CD4-positive, alpha-beta T cell treated with Interleukin-17A for 4 hours (primary cell): ENCODE measurements around the gene NLGN1.

ENCODE experiments used
- DNase-seq: peaks from one replicate; pipeline ENCODE4 v3.0.0-alpha.2; 2020; ENCODE audit warnings: mixed read lengths

The NLGN1 gene

DNA sequence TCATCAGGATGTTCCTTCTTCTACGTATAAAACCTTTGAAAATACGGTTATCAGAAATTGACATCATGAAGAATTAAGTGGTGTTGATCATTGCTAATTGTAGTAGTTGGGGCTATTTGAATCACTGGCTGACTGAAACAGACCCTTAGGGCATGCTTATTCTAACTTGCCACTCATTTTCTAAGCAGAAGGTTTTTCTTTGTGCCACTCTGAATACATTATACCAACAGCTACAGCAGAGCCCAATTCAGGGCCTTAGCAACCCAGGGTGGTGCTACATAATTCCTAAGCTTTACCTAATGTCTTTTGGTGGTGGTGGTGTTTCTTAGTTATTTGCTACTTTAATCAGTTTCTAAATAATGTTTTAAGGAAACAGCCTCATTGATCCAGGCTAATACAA is 524.2 kb downstream of the NLGN1 start:
- DNase-seq = no peak

- no peak for DNase-seq
Measured at GRCh38 chr3:173923204-173923603, 525.7 kb downstream of the NLGN1 start.

DNA sequence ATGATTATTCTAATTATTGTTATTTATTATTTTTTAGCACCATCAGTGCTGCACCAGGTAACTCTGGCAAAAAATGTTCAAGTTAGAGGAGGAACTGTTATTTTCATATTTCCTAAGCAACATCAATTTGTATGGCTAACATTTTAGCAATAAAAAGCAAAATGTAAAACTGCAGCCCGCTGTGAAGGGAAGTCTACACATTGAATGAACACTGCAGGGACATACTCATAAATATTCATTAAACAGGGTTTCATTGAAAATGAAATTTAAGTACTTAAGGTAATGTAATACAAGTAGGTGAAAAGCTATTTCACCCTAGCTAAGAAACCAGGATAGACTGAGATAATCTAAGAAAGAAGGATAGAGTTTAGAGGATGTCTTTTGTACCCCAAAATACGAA is 532.7 kb downstream of the NLGN1 start:
- DNase-seq = no peak

- DNase-seq = no peak
Measured at GRCh38 chr3:173932624-173933023, 535.1 kb downstream of the NLGN1 start.

DNA sequence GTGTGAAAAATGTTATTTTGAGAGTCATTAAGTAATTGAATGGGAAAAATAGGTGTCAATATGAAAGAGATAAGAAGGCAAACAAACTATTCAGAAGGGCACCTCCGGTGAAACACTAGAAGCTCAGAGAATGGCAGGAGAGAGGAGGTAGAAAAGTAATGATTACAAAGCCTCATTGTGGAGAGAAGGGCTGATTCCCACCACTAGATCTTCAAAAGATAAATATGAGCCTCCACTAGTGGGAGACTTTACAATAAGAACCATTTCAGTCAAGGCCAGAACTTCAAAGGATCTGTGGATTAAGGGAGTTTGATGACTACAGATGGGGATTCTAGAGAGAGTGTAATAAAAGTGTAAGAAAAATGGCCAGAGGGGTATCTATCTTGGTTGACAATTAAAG is 535.6 kb downstream of the NLGN1 start:
- DNase-seq = no peak

- DNase-seq = no peak
Measured at GRCh38 chr3:173936316-173936715, 538.8 kb downstream of the NLGN1 start.

DNA sequence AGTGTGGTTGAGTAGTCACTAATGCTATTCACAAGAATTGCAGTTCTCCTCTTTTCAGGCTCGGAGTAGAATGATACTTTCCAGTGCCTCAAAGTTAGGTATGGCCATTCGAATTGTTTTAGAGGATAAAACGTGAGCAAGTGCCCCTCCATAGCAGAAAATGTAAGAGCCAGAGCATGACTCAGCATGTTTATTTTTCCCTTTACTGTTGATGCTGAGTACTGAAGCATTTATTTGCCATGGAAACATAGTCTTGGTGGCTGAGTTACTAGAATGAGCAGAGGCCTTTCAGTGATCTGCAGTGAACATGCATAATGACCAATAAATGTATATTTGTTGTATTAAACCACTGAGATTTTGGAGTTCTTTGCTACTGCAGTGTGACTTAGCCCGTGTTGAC is 540.6 kb downstream of the NLGN1 start:
- no peak for DNase-seq

GRCh38 chr3:173938616-173939015 is 541.1 kb downstream of the NLGN1 start:
- DNase-seq = no peak

DNA sequence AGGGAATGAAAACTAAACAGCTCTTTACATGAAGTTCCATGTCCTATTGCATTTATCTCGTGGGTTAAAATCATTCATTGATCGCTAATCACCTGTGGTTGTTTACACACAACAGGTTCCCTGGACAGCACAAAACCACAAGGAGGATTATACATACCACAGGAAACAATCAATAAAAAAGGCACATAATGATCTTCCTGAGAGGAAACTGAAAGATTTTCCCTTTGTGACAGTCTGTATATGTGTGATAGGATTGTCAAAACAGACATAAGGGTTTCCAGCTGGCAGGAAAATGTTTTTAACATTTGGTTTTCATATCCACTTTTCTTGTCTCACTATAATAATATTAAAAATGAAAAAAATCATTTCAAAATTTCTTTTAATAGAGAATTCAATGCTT is 541.8 kb downstream of the NLGN1 start:
- DNase-seq = no peak

- no peak for DNase-seq
Measured at GRCh38 chr3:173943264-173943663, 545.7 kb downstream of the NLGN1 start.

DNA sequence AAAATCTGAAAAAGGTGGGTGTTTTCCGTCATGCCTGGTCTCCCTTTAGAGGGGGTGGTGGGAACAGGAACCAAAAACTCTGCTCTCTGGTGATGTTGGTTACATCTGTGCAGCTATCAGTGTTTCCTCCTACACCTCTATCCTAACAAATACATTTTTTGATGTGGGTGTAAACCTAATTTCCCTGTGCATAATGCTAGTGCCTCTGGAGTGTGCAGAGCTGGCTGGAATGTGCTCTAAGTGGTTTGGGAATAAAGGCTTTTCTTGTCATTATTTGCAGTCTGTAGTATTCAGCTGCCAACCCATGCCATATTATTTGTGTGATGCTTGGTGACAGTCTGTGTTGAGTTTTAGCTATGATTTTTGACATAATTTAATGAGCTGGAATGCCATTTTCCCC is 547.6 kb downstream of the NLGN1 start:
- DNase-seq = no peak

GRCh38 chr3:173945806-173946205 is 548.3 kb downstream of the NLGN1 start:
- no peak for DNase-seq

DNA sequence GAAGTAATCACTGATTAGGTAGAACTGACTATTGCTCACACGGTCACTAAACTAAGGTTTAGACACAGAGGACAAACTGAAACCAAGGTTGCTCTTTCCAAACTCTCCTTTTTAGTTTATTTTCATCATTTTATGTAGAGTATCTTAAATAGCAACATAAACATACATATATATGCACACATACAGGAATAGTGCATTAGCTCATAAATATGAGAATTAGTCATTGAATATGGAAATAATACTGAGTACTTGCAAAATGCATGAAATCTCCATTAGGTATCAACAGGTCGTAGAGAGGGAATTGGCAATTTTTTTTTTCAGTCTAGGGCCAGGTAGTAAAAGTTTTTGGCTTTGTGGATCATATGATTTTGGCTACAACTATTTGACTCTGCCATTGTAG is 557.1 kb downstream of the NLGN1 start:
- DNase-seq = no peak

- DNase-seq = no peak
Measured at GRCh38 chr3:173957646-173958045, 560.1 kb downstream of the NLGN1 start.

DNA sequence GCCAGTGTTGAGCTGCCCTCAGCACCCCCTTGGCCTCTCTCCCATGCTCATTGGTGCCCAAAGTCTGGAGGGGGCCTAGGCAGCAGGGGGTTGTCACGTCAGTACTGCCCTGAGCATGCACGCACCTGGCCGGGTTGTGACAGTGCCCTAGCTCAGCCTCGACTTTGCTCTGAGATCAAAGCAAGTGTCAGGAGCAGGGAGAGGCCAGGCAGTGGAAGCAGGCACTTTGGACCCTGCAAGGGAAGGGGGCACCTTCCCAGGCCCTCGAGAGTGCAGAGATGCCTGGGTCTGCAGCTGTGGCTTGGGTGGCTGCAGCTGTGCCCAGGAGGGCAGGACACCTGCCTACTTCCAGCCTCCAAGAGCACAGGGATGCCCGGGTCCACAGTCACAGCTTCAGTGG is 561.3 kb downstream of the NLGN1 start:
- DNase-seq = no peak

- no peak for DNase-seq
Measured at GRCh38 chr3:173970281-173970680, 572.7 kb downstream of the NLGN1 start.

DNA sequence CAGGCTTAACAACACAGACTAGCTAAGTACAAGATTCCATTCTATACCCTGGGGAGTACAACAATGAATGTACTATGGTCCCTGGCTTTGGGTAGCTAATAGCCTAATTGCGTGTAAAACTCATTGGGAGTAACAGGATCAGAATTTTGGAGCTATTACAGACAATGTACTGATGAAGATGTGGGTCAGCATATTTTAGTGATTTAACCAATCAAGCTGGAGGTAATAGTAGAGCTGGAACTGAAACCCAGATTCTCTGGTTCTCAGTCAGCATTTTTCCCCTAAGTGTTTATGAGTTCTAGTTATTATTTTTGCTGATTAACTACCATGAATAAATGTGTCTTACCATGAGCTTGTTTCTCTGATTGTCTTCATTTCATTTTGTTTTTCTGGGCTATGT is 578.7 kb downstream of the NLGN1 start:
- no peak for DNase-seq

GRCh38 chr3:173977747-173978146 is 580.2 kb downstream of the NLGN1 start:
- no peak for DNase-seq

DNA sequence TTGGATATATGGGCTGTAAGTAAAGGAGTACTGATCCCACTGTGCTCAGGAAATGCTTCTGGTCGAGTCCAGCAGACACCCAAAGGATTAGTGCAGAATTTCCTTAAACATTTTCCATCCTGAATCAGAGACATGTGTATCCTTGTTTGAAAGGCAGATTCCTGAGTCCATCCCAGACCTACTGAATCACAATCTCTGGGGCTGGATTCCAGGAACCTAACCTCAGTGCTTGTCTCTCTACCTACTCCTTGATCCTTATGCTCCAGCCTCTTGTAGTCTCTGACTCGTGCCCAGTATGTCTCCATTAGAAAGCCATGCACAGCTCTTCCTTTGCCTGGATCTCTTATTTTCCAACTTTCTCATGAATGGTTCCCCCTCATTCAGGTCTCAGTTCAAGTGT is 585.8 kb downstream of the NLGN1 start:
- no peak for DNase-seq

- no peak for DNase-seq
Measured at GRCh38 chr3:173986861-173987410, 589.4 kb downstream of the NLGN1 start.

GRCh38 chr3:173988909-173989308 is 591.4 kb downstream of the NLGN1 start:
- no peak for DNase-seq

DNA sequence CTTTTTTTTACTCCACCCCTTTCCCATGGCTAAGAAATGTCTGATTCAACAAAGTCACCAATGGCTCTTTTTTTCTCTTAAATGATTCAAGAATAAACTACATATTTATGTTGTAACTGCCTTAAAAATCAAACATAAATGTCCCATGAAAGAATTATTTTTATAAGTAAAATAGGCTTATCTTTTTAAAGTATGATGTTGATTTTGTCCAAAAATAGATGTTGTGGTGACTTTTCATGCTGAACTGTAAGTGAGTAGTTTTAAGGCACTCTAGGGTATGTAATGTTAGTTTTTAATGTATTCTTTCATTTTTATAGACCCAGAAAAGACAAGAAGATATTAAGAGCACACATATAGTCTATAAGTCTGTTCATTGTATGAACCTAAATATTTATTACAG is 594.9 kb downstream of the NLGN1 start:
- no peak for DNase-seq

DNA sequence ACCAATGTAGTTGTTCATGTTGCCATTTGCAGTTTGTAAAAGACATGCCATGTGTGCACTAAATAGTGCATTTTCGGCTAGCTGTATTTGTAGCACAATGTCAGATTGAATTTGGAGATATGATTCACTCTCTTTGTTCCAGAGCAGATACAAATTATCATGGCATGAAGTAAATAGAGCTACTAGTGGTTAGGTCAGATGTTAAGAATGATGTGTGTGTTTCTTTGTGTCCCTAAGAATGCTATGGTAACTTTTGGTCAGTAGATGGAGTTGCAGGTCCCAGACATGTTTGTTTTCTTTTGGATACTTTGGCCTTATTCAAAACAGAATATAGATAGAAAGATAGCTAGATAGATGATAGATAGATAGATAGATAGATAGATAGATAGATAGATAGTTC is 595.8 kb downstream of the NLGN1 start:
- no peak for DNase-seq

DNA sequence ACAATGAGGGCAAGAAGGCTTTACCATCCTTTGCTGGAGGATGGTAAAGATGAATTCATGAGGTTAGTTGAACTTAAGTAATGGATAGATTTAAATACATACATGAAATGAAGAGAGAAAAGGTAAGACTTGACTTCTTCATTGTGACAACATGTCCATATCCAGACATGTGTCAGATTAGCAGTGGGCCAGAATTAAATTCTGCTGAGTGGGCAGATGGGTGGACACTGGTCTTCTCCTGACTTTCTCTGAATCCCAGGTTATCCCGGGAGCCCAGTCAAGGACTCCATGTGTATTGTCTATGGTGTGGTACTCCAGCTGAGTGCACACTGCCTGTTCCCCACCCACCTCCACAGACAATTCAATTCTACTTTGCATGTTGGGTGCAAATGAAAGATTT is 603.1 kb downstream of the NLGN1 start:
- no peak for DNase-seq

DNA sequence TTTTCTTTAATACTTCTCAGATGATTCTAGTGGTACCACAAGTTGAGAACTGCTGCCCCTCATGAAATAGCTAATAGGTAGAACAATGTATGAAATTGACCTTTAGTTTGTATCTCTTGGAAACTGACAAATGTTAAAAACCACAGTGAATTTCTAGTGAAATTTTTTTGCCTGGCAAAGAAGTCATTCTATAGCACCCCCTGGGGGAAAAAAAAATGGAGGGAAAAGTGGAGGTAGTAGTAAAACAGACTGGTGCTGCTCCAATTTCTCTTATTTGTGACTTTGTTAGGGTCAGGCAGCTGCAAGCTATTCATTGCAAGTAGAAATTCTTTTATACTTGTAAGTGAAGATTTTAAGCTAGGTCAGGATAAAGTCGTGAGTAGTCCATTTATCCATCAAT is 605.0 kb downstream of the NLGN1 start:
- DNase-seq = no peak

GRCh38 chr3:174010907-174011306 is 613.4 kb downstream of the NLGN1 start:
- DNase-seq = no peak
